Kidney (tissue), 14 donors: ENCODE measurements around the gene GBE1. TPM values are rescaled to one million over a fixed set of nuclear protein-coding genes. Genes with fewer than 3 reads are reported as not detected.

Source experiments
- DNase-seq, 5 donors: peaks; one replicate each; pipeline ENCODE4 v3.0.0-alpha.2; 2013 to 2020
- FAIRE-seq: peaks from 2 replicates; lab custom pipeline; 2012; peaks lifted over from hg19 to GRCh38; lab: Jason Lieb, UNC
- H3K27ac ChIP-seq, 2 donors: one replicate each; pipeline ENCODE4 v1.7.0; 2013; ENCODE audit warnings: low read depth in 2 of 2, low read length in 2 of 2, inconsistent platforms in 1 of 2
- H3K27me3 ChIP-seq: one replicate; pipeline ENCODE4 v1.7.1; 2013; ENCODE audit warnings: low read length, inconsistent platforms; ENCODE audit not compliant: control insufficient read depth, insufficient read depth
- H3K36me3 ChIP-seq, 3 donors: one replicate each; pipeline versions ENCODE4 v1.7.0 to v1.7.1; 2013; ENCODE audit warnings: low read length in 3 of 3, control low read depth in 1 of 3, inconsistent platforms in 1 of 3; ENCODE audit not compliant: insufficient read depth in 3 of 3, control insufficient read depth in 2 of 3
- H3K4me1 ChIP-seq, 3 donors: one replicate each; pipeline versions ENCODE4 v1.7.0 to v1.7.1; 2013; ENCODE audit warnings: low read length in 3 of 3, inconsistent platforms in 1 of 3, low read depth in 1 of 3; ENCODE audit not compliant: control insufficient read depth in 2 of 3, insufficient read depth in 2 of 3
- H3K4me3 ChIP-seq, 3 donors: one replicate each; pipeline versions ENCODE4 v1.7.0 to v1.8.1; 2013; ENCODE audit warnings: low read length in 3 of 3, control low read depth in 1 of 3, inconsistent platforms in 1 of 3
- H3K9ac ChIP-seq, 3 donors: one replicate each; pipeline versions ENCODE4 v1.7.0 to v1.7.1; 2013; ENCODE audit warnings: low read length in 3 of 3, control low read depth in 1 of 3, inconsistent platforms in 1 of 3
- H3K9me3 ChIP-seq, 3 donors: one replicate each; pipeline versions ENCODE4 v1.7.0 to v1.7.1; 2013; ENCODE audit warnings: low read length in 3 of 3, control low read depth in 1 of 3, inconsistent platforms in 1 of 3; ENCODE audit not compliant: control insufficient read depth in 2 of 3, insufficient read depth in 1 of 3
- CTCF ChIP-seq: IDR thresholded peaks from 3 replicates; pipeline ENCODE4 v1.5.1; 2012; ENCODE audit warnings: mild to moderate bottlenecking, moderate library complexity, borderline replicate concordance; ENCODE audit not compliant: insufficient read depth; ENCODE audit errors: extremely low read depth
- intact Hi-C: fragments of 100-400 bp; cut with DNase I; formaldehyde crosslinking; loops from one replicate; pipeline ENCODE4 v1.11.1; 2022
- polyA plus RNA-seq: library from polyadenylated mRNA; stranded (reverse); fragments of 350-450 nt; fragmentation: Illumina TruSeq; extraction: RNeasy Lipid Tissue Mini Kit (QIAGEN cat#74804); gene quantifications from one replicate; pipeline ENCODE4 v1.2.3, GENCODE V29; 2014; ENCODE audit warnings: low read depth, low replicate concordance; ENCODE audit not compliant: insufficient read depth
- total RNA-seq: library from RNA; stranded (reverse); fragmentation: NEBNext Ultra II Directional; extraction: Animal tissue kit (Norgen Biotek cat#: 25700); gene quantifications from one replicate; pipeline ENCODE4 v1.2.1, GENCODE V29; 2021
- donor health status: control.
- donor health status: control.
- donor health status: control.
- donor health status: control.
- donor health status: control.
- donor health status: DM: yes; HTN: yes; CAD: no.
- donor health status: Normal renal cell carcinoma (clear cell type).

Gene GBE1
- total and polyA plus RNA-seq, 2 donors from 2014 or later: 29.3 to 36.2 TPM

GRCh38 chr3:81689617-81690016, 71.8 kb downstream of the GBE1 start:
- FAIRE-seq: no peak
- intact Hi-C loops: no loop called here

GRCh38 chr3:81684751-81685395, 76.6 kb downstream of the GBE1 start:
- no peak overlapping the region for H3K9ac ChIP-seq
- intact Hi-C loops: no loop called here
- no peaks in the 10 kb centered on the region for H3K36me3 ChIP-seq
- H3K4me1 ChIP-seq: no peaks in the 10 kb centered on the region
- DNase-seq (peak in 2 of 5 donors; percentile 10 to 16), FAIRE-seq (no peak)
- H3K9me3 ChIP-seq: no peaks in the 10 kb centered on the region
- no peak for TF ChIP-seq CTCF
- no peak overlapping the region for H3K27ac ChIP-seq
- H3K27me3 ChIP-seq: no peaks in the 10 kb centered on the region
- no peak overlapping the region for H3K4me3 ChIP-seq

More at GRCh38 chr3:81689617-81690016, 71.8 kb downstream of the GBE1 start:
- Histone ChIP-seq H3K9me3 (no peaks in the 10 kb centered on the region), H3K27me3 (no peaks in the 10 kb centered on the region), H3K4me1 (no peaks in the 10 kb centered on the region), H3K27ac (no peak overlapping the region), H3K4me3 (no peak overlapping the region), H3K9ac (no peak overlapping the region), H3K36me3 (no peaks in the 10 kb centered on the region)
- no peak for DNase-seq
- no peak for TF ChIP-seq CTCF

GRCh38 chr3:81676706-81677456, 84.6 kb downstream of the GBE1 start:
- Histone ChIP-seq H3K36me3 (no peaks in the 10 kb centered on the region), H3K4me1 (no peaks in the 10 kb centered on the region), H3K27me3 (no peaks in the 10 kb centered on the region), H3K27ac (no peak overlapping the region), H3K9me3 (no peaks in the 10 kb centered on the region), H3K4me3 (no peak overlapping the region), H3K9ac (no peak overlapping the region)
- FAIRE-seq: peak; percentile 13
- TF ChIP-seq CTCF: no peak
- DNase-seq: no peak
- intact Hi-C loops: no loop called here
